Neural cell (in vitro differentiated cells): Measurements from ENCODE around the gene ASB10. TPM values are rescaled to one million over a fixed set of nuclear protein-coding genes. Genes with fewer than 3 reads are reported as not detected.

Experiments used
- H2AFZ ChIP-seq: fragments of 200-600, 300-800 bp; sonication (generic), shearing (Covaris generic); 2 replicates; pipeline ENCODE4 v1.6.0; 2014; ENCODE audit warnings: low read depth, mild to moderate bottlenecking, antibody characterized with exemption, low read length, moderate library complexity
- H3F3A ChIP-seq: fragments of 200-600 bp; shearing (Covaris generic); 2 replicates; pipeline ENCODE4 v1.6.1; 2016; ENCODE audit warnings: mild to moderate bottlenecking, moderate library complexity, mixed read lengths, antibody characterized with exemption, low read length; ENCODE audit not compliant: insufficient read depth, poor library complexity, severe bottlenecking
- H3K27ac ChIP-seq: fragments of 200-600, 300-800 bp; sonication (generic), shearing (Covaris generic); 2 replicates; pipeline ENCODE4 v1.5.1; 2014; ENCODE audit warnings: mild to moderate bottlenecking, low read length, moderate library complexity
- H3K27me3 ChIP-seq: fragments of 300-800, 200-600 bp; sonication (generic), shearing (Covaris generic); 2 replicates; pipeline ENCODE4 v1.6.0; 2014; ENCODE audit warnings: mild to moderate bottlenecking, low read depth, low read length, moderate library complexity; ENCODE audit not compliant: insufficient read depth
- H3K36me3 ChIP-seq: fragments of 300-800, 200-600 bp; sonication (generic), shearing (Covaris generic); 2 replicates; pipeline ENCODE4 v1.5.1; 2014; ENCODE audit warnings: mild to moderate bottlenecking, antibody characterized with exemption, low read length, moderate library complexity; ENCODE audit not compliant: insufficient read depth
- H3K4me2 ChIP-seq: fragments of 300-800, 200-600 bp; sonication (generic), shearing (Covaris generic); 2 replicates; pipeline ENCODE4 v1.6.0; 2014; ENCODE audit warnings: mild to moderate bottlenecking, low read length
- H3K4me3 ChIP-seq: fragments of 300-800, 200-600 bp; sonication (generic), shearing (Covaris generic); 2 replicates; pipeline ENCODE4 v1.5.1; 2014; ENCODE audit warnings: mild to moderate bottlenecking, low read length, moderate library complexity
- H3K79me2 ChIP-seq: fragments of 200-600 bp; shearing (Covaris generic); replicated peaks from 2 replicates; pipeline ENCODE4 v1.6.0; 2014; ENCODE audit warnings: mild to moderate bottlenecking, low read length, moderate library complexity; ENCODE audit not compliant: insufficient read depth
- H3K9ac ChIP-seq: fragments of 300-800, 200-600 bp; sonication (generic), shearing (Covaris generic); 2 replicates; pipeline ENCODE4 v1.6.1; 2016; ENCODE audit warnings: mild to moderate bottlenecking, low read length, mixed read lengths
- H3K9me2 ChIP-seq: fragments of 200-600 bp; shearing (Covaris generic); 2 replicates; pipeline ENCODE4 v1.6.1; 2016; ENCODE audit warnings: mild to moderate bottlenecking, low read length, mixed read lengths; ENCODE audit not compliant: insufficient read depth
- H3K9me3 ChIP-seq: fragments of 200-600, 300-800 bp; sonication (generic), shearing (Covaris generic); 2 replicates; pipeline ENCODE4 v1.6.1; 2016; ENCODE audit warnings: mild to moderate bottlenecking, mixed run types, low read length, moderate library complexity, mixed read lengths
- H4K20me1 ChIP-seq: fragments of 200-600 bp; shearing (Covaris generic); 2 replicates; pipeline ENCODE4 v1.6.1; 2016; ENCODE audit warnings: mild to moderate bottlenecking, mixed run types; ENCODE audit not compliant: insufficient read depth
- EP300 ChIP-seq: fragments of 450-650 bp; conservative IDR thresholded peaks from 2 replicates; pipeline ENCODE4 v1.6.1; 2014; ENCODE audit warnings: antibody characterized with exemption, mild to moderate bottlenecking, moderate library complexity; ENCODE audit not compliant: poor library complexity, severe bottlenecking
- EZH2 ChIP-seq: fragments of 200-600, 300-800 bp; shearing (Covaris generic), sonication (generic); IDR thresholded peaks from 2 replicates; pipeline ENCODE4 v1.6.1; 2014; ENCODE audit warnings: antibody characterized with exemption, low read length, borderline replicate concordance, mild to moderate bottlenecking; ENCODE audit not compliant: insufficient read depth, poor library complexity, severe bottlenecking
- MXI1 ChIP-seq: fragments of 450-650 bp; conservative IDR thresholded peaks from 2 replicates; pipeline ENCODE4 v1.6.1; 2014; ENCODE audit warnings: antibody characterized with exemption, mild to moderate bottlenecking; ENCODE audit not compliant: poor library complexity, severe bottlenecking
- POLR2AphosphoS5 ChIP-seq: IDR thresholded peaks from 2 replicates; pipeline ENCODE4 v1.6.1; 2012
- RAD21 ChIP-seq: fragments of 450-650 bp; conservative IDR thresholded peaks from 2 replicates; pipeline ENCODE4 v1.6.1; 2014; ENCODE audit warnings: antibody characterized with exemption, mild to moderate bottlenecking, moderate library complexity
- SMC3 ChIP-seq: fragments of 450-650 bp; conservative IDR thresholded peaks from 2 replicates; pipeline ENCODE4 v1.6.1; 2014; ENCODE audit warnings: antibody characterized with exemption, mild to moderate bottlenecking, moderate library complexity; ENCODE audit not compliant: poor library complexity
- TAF1 ChIP-seq: IDR thresholded peaks from 2 replicates; pipeline ENCODE4 v1.6.1; 2012; ENCODE audit warnings: low read depth
- polyA plus RNA-seq: library from polyadenylated mRNA; depleted of rRNA; stranded (reverse); fragments of >200 nt; gene quantifications from 2 replicates; pipeline ENCODE4 v1.2.3, GENCODE V29; 2014
- TF ChIP-seq, protein P1 (sequence below): IDR thresholded peaks from 2 replicates; pipeline ENCODE4 v1.6.1; 2012; ENCODE audit warnings: borderline replicate concordance
- TF ChIP-seq, protein P2 (sequence below): fragments of 450-650 bp; IDR thresholded peaks from 2 replicates; pipeline ENCODE4 v1.5.1; 2014; ENCODE audit warnings: antibody characterized with exemption, mild to moderate bottlenecking, moderate library complexity; ENCODE audit not compliant: poor library complexity, severe bottlenecking

The ASB10 gene
- polyA plus RNA-seq, 1 donor from 2014 or later = not detected

DNA sequence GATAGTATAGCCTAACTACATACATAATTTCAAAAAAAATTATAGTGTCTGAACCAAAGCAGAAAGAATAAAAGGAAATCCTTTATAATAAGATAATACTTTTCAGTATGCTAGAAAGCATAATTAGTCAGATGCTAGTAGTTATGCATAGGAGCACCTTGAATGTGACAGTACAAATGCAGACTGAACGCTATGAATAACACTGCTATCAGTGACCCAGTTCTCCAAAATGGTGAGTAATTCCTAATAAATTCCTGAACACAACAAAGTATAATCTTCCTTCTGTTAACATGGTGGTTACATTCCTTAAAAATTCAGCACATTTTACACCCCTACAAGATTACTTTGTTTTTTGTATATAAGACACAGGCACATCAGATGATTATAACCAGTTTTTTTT is 44.0 kb upstream of the ASB10 start:
- Histone ChIP-seq H3K27me3 (no peaks in the 10 kb centered on the region), H2AFZ (no peak overlapping the region), H3K79me2 (peaks cover 31% of the 10 kb centered on the region), H3K9me3 (no peaks in the 10 kb centered on the region), H3K4me2 (no peak overlapping the region), H3K9ac (no peak overlapping the region), H3K36me3 (no peaks in the 10 kb centered on the region), H4K20me1 (no peaks in the 10 kb centered on the region), H3F3A (peaks cover 3% of the 10 kb centered on the region), H3K27ac (no peak overlapping the region), H3K9me2 (no peaks in the 10 kb centered on the region), H3K4me3 (peak overlapping the region; percentile 98)
- TF ChIP-seq MXI1 = no peak
- no peak for TF ChIP-seq SMC3
- TF ChIP-seq, protein P1, sequence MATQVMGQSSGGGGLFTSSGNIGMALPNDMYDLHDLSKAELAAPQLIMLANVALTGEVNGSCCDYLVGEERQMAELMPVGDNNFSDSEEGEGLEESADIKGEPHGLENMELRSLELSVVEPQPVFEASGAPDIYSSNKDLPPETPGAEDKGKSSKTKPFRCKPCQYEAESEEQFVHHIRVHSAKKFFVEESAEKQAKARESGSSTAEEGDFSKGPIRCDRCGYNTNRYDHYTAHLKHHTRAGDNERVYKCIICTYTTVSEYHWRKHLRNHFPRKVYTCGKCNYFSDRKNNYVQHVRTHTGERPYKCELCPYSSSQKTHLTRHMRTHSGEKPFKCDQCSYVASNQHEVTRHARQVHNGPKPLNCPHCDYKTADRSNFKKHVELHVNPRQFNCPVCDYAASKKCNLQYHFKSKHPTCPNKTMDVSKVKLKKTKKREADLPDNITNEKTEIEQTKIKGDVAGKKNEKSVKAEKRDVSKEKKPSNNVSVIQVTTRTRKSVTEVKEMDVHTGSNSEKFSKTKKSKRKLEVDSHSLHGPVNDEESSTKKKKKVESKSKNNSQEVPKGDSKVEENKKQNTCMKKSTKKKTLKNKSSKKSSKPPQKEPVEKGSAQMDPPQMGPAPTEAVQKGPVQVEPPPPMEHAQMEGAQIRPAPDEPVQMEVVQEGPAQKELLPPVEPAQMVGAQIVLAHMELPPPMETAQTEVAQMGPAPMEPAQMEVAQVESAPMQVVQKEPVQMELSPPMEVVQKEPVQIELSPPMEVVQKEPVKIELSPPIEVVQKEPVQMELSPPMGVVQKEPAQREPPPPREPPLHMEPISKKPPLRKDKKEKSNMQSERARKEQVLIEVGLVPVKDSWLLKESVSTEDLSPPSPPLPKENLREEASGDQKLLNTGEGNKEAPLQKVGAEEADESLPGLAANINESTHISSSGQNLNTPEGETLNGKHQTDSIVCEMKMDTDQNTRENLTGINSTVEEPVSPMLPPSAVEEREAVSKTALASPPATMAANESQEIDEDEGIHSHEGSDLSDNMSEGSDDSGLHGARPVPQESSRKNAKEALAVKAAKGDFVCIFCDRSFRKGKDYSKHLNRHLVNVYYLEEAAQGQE = no peak
- TF ChIP-seq EZH2 = no peak
- TF ChIP-seq EP300 = no peak
- TF ChIP-seq, protein P2, sequence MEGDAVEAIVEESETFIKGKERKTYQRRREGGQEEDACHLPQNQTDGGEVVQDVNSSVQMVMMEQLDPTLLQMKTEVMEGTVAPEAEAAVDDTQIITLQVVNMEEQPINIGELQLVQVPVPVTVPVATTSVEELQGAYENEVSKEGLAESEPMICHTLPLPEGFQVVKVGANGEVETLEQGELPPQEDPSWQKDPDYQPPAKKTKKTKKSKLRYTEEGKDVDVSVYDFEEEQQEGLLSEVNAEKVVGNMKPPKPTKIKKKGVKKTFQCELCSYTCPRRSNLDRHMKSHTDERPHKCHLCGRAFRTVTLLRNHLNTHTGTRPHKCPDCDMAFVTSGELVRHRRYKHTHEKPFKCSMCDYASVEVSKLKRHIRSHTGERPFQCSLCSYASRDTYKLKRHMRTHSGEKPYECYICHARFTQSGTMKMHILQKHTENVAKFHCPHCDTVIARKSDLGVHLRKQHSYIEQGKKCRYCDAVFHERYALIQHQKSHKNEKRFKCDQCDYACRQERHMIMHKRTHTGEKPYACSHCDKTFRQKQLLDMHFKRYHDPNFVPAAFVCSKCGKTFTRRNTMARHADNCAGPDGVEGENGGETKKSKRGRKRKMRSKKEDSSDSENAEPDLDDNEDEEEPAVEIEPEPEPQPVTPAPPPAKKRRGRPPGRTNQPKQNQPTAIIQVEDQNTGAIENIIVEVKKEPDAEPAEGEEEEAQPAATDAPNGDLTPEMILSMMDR = no peak
- TF ChIP-seq RAD21 = no peak
- no peak for TF ChIP-seq TAF1
- no peak for TF ChIP-seq POLR2AphosphoS5

DNA sequence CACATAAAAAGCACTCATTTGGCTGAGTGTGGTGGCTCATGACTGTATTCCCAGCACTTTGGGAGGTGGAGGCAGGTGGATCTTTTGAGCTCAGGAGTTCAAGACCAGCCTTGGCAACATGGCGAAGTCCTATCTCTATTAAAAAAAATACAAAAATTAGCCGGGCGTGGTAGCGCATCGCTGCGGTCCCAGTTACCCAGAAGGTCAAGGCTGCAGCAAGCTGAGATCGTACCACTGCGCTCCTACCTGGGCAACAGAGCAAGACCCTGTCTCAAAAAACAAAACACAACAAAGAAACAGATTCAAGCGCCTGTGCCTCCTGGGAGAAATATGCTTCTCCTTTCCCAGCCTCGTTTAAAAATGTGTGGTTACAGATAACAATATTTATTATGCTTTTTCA is 42.2 kb upstream of the ASB10 start:
- no peak overlapping the region for H2AFZ ChIP-seq
- TF ChIP-seq SMC3 (no peak), MXI1 (no peak), POLR2AphosphoS5 (no peak), EP300 (no peak), EZH2 (no peak), RAD21 (no peak), TAF1 (no peak)
- TF ChIP-seq, protein P1 = no peak
- TF ChIP-seq, protein P2 = no peak
- H3K9me3 ChIP-seq = no peaks in the 10 kb centered on the region
- peaks cover 3% of the 10 kb centered on the region for H3F3A ChIP-seq
- H3K9me2 ChIP-seq = no peaks in the 10 kb centered on the region
- no peaks in the 10 kb centered on the region for H3K27me3 ChIP-seq
- H3K9ac ChIP-seq = no peak overlapping the region
- no peak overlapping the region for H3K4me2 ChIP-seq
- no peaks in the 10 kb centered on the region for H4K20me1 ChIP-seq
- H3K27ac ChIP-seq = no peak overlapping the region
- no peaks in the 10 kb centered on the region for H3K36me3 ChIP-seq
- H3K4me3 ChIP-seq = no peak overlapping the region
- peaks cover 35% of the 10 kb centered on the region for H3K79me2 ChIP-seq
